GM12891 (cell line): Measurements from ENCODE around the gene GLS.

Experiments used
- POLR2A ChIP-seq: IDR thresholded peaks from 2 replicates; pipeline ENCODE4 v1.6.1; 2011; ENCODE audit warnings: low read depth, low read length, control low read depth
- POLR2AphosphoS5 ChIP-seq: IDR thresholded peaks from 2 replicates; pipeline ENCODE4 v1.6.1; 2011; ENCODE audit warnings: low read depth, low read length, control low read depth
- TAF1 ChIP-seq: IDR thresholded peaks from 2 replicates; pipeline ENCODE4 v1.6.1; 2011; ENCODE audit warnings: low read depth, low read length, control low read depth

DNA sequence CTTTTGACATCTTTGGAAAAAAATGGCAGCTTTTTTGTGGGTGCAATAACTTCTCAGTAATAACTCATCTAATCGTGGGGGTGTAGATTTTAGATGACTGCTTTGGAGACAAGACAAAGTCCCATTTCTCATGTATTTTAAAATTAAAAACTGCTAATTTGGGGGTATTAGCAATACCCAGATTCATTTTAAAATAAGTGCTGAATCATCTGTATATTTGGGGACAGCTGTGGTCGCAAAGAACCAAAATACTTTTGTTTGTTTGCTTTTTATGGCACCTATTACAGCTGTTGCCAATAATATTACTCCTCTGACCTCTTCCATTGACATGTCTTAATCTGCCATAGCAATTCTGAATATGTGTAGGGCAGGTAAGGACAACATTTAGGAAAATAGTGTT, 87.9 kb downstream of the GLS start:
- TF ChIP-seq POLR2AphosphoS5 (no peak), TAF1 (no peak), POLR2A (no peak)
